Stimulated activated CD4-positive, alpha-beta T cell treated with anti-CD3 and anti-CD28 coated beads, Interleukin-4, amount 100 ng/mL, for 4 hours (primary cell): ENCODE data around the gene ELL2.

Experiments
- DNase-seq, 2 experiments: peaks; one replicate each; pipeline ENCODE4 v3.0.0-alpha.2; 2020

The ELL2 gene

DNA sequence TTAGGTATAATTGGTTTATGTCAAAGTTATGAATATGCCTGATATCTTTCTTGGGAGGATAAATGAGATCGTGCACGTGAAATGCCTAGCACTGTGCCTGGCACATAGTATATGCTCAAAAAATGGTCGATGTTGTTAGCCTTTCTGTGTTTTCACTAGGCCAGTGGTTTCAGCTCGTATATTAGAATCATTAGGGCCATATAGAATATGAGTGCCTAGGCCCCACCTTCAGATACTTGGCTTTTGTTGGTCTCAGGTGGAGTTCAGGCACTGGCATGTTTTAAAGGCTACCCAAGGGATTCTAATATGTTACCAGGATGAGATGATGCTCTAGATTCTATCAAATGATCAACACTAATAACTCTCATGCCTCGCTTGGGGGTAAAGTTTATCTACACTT, 56.8 kb downstream of the ELL2 start:
- DNase-seq, result no peak

DNA sequence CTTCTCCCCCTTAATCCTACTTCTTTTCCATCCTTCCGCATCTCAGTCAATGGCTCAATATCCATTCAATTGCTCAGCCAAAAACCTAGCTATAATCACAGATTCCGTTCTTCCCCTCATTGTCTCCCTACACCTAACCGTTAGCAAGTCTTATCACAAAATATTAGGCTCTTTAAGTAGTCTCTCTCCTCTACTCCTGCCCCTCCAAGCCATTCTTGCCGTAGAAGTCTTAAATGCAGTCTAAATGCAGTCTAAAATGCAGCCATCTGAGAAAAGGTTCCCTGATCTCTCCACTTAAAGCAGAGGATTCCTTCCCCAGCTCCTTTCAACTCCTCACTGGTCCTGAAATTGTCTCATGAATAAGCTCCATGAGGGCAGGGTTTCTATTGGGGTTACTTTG, 57.8 kb downstream of the ELL2 start:
- no peak for DNase-seq

DNA sequence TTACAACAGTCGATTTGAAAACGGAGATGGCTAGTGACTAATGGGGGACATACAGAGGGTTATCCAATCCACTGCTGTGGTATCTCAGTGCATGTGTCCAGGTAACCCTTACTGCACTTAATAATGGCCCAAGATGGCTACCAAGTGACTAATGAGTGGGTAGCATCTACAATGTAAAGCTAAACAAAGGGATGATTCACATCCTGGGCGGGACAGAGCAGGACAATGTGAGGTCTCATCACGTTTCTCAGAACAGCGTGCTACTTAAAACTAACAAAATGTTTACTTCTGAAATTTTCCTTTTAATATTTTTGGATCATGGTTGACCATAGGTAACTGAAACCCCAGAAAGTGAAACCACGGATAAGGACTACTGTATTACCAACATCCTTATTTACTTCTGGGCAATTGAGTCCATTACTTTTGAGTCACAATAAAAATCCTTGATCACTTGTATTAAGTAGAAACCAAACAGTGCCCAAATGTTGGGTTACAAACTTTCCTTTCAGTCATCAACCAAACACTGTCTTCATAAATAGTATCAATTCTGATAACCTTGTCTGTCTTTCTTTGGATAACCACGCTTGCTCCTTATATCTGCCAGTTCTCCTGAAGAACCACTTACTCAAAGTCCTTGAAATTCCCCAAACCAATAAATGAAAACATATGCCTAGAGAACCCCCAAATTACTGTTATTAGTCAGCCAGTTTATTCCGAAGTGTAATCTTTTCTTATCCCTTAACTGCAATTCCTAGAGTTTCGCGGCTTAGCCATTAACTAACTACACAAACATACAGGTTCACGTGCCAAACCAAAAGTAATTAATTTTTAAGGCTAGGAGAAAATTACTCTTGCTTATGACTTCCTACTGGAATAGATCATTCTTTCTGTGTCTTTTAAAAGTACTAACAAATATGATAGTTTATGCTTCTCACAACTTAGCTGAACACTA, 59.7 kb downstream of the ELL2 start:
- DNase-seq, result no peak

DNA sequence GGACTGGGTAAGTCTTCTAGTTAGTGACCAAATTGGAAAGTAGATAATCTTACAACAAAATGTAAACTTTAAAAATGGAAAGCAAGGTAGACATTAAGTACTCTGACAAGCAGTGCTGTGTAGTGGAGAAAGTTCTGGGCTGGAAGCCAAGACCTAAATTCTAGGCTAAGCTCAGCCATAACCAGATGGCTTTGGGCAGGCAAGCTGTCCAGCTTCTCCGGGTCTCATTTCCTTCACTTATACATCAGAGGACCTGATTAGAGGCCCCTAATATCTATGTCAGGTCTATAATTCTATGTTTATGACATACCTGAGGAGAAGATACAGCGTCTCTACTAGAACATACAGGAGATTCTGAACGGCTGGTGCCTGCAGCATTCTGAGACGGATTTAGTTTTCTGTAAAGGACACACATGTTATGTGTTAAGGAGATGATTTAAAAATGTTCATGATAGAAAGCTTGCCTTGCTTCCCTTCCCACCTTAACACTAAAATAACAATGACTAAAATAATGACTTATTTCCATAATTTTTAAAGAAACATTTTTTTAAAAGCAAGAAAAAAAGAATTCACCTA, 61.2 kb downstream of the ELL2 start:
- DNase-seq, result no peak

DNA sequence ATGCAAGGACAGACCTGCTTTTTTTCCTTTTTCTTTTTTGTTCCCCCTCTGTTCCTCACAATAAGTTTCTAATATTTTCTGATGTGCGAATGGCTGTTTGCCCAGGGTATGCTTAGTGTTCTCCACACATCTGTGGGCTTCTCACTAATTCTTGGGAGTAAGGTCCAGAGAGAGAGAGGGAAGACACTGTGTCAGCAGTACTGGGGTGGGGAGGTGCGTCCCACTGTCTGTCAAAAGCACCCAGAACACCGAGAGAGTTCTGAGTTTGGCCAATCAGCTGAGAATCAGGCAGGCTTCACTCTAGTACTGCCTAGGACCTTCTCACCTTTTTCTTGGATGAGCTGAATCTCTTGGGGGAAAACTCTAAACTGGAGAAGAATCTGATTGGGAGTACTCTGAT, 61.8 kb downstream of the ELL2 start:
- DNase-seq, result no peak

DNA sequence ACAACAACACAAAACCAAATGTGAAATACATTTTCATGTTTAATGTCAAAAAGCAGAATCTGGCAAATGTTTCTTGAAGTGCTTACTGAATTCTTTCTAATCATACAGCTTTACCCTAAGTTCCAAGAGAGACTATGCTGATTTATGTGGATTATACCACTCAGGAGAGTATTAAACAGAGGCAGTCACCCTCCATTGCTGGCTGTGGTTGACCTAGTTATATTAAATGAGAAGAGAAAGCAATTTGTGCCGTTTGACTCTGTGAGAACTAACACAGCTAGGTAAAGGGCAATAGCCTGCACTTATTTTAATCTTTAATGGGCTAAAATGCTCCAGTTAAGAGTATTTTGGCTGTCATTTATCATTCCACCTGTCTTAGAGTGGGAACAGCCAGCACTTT, 62.6 kb downstream of the ELL2 start:
- DNase-seq, result no peak

DNA sequence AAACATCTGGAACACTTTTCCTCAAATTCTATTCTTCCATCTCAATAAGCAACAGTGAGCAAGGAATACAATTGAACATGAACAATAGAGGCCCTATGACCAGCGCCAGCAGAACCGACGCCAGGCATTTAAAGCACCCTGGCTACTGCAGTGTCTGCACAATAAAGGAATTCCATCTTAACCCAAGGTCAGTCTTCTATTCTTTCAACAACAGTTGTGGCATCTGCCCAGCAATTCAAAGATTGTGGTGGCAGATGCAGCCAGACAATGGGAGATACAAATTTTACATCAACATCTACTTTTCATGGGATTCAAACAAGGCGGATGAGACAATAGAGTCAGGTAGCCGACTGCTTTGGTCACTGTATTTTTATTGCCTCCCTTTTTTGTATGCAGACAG, 65.9 kb downstream of the ELL2 start:
- DNase-seq, result no peak

DNA sequence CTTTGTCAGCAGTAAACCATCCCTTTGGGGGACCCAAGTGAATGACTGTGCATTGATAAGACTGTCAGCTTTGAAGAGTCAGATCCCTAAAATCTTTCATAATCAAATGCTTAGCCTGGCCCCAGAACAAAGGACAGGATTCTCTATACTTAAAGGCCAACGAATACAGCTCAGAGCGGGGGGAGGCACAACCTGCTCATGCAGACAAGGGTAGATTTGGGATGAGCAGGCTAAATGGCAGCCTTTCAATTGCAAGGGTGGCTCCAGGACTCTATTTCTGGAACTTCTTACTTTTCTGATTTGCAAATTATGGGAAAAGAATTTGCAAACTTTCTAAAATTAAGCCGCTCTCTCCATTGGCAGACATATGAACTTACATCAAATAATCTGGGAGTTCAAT, 66.4 kb downstream of the ELL2 start:
- no peak for DNase-seq

DNA sequence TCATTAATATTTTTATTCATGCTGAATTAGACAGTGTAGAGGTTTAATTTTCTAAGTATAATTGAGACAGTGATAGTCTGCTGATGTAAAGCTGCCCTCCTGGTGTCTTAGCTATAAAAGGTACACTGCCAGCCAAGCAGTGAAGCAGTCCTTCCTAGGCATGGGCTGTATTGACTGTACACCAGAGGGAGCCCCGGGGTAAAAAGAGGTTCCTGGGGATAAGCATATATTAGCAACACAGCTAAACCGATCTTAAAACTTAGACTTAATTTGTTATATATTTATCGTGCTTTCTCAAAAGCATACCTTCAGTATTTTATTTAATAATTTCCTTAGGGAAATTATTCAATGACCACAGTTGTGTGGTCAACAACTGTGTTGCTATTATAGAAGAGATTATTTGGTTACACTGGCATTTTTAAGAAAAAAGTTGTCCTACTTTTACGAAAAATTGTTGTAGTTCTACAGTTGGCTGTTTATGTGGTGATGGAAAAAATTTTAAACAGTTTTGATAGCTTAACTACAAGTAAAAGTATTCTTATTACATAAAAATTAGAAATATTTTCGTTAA, 68.8 kb downstream of the ELL2 start:
- peak in 1 of 2 experiments; percentile 24 for DNase-seq

DNA sequence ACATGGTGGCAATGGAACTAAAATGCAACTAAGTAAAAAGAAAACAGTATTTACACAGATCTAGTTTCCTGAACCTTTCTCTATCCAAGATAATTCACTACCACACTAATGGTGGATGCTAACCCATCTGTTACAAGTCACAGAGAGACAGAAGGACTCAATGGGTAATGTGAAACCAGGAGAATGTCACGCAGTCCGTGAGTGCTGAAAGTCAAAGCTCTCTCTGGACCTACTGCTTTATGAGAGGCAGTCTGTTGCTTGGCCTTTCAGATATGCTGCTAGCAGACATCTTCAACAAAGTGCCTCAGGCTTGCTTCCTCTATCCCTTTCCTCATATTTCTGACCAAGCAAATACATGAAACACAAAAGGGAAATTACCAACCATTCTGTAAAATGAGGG, 70.2 kb downstream of the ELL2 start:
- DNase-seq, result no peak

DNA sequence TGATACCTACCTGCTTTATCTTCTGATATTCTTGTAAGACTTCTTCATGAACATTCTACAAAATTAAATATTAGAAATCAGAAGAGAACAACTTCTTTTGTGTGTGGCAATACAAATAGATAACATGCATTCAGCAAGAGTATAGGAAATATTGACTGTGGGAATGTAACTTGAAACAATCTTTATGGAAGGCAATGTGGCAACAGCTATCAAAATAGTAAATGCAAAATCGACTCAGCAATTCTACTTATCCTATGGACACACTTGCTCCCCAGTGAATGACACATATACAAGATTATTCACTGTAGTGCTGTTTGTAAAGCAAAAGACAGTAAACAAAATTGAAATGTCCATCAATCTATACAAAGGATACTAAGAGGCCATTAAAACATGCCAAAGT, 72.6 kb downstream of the ELL2 start:
- no peak for DNase-seq

DNA sequence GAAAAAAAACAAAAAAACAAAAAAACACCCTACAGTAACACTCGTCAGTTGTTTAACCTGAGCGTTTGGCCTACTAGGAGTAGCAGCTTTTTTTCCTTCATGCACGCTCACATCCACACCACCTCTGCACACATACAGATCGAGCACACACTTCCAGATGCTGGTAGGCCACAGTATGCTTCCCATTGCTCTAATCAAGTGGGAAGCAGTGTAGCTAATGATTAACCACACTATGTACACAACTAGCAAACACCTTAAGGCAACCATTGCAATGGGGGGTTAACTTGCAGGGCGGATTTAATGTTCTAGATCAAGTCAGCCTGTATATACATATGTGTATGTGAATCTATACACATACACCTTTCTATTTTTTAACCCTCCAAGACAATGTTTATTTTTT, 73.7 kb downstream of the ELL2 start:
- no peak for DNase-seq

DNA sequence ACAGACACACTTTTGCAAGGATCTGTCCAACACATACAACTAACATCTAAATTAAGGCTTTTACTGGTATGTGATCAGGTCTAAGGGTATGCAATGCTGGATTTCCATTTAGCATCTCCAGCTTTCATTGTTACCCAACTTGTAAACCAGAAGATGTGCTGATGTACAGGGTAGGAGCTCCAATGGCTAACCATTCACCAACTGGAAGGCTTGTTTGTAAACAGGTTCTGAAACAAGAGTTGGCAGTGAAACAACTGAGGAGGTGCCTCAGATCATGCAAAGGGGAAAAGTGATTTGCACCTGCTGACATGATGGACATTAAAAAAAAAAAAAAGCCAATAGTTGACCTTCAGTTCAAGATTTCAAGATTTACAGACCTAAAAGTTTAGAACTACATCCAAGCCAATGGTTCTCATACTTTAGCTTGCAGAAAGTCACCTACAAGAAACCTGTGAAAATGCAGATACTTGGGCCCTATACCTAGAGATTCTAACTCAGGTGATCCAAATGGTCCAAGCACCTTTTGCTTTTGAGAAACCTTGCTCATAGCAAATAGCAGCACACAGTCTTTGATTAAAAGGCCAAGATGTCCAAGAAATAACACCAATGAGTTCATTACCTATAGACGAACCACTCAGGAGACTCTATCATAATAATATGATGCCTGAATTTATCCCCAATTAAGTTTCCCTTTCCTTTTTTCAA, 75.2 kb downstream of the ELL2 start:
- DNase-seq, result no peak

DNA sequence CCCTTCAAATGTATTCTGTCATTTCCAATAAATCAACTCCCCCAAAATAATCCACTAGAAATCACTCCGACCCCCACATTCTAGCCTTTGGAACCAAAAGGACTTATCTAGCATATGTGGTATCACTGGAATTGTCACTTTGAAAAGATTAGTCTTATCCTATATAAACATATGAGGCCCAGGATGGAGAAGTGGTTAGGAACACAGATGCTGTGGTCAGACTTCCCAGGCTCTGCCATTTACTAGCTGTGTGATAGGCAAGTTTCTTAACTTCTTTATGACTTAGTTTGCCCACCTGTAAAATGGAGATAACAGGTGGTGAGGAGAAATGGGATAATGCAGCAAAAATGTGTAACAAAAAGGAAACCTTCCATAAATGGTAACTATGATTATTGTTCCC, 77.1 kb downstream of the ELL2 start:
- no peak for DNase-seq

DNA sequence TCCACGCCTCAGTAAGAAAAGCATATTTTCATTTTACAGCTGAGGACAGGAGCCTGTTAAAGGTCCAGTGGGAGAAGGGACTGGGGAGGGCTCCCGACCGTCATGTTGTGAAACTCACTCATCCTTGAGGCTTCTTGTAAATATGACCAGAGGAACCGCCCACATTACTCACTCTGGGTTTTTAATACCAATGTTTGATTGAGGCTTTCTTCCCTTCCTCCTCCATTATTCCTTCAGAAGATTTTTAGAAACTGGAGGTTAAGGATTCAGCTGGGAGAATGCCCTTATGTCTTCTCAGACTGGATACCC, 77.7 kb downstream of the ELL2 start:
- DNase-seq, result no peak

DNA sequence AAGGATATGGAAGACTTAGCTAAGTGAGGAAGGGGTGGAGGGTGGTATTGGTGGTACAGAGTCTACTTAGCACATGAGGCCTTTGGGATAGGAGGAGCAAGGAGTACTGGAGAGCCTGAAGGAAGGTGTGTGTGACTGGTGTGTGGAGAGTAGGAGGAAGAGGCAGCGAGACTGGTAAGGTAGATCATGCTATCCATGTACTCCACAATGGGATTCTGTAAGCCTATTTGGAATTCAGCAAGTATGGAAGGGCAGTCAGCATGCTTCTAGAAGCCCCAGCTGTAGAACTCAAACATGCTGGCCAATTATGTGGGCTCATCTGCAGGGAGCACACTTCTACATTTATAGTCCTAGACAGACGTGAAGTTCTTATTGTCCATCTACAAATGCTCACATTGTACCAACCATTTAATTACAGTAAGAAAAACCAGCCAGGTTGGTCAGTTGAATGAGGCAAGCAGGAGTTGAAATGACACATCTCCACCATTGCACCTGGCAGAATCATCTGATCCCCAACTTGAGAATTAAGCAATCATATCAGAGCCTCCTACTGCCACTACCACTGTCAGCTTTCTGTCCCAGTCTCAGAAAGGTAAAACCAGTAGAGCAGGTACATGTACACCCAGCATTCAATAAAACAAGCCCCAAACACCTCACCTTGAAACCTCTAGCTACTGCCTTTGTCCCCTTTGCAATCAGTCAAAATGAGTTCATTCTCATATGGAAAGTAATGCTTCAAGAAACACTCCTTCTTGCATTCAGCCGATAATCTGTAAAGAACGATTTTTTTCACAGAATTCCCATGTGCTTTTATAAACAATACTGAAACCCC, 78.2 kb downstream of the ELL2 start:
- DNase-seq, result no peak

DNA sequence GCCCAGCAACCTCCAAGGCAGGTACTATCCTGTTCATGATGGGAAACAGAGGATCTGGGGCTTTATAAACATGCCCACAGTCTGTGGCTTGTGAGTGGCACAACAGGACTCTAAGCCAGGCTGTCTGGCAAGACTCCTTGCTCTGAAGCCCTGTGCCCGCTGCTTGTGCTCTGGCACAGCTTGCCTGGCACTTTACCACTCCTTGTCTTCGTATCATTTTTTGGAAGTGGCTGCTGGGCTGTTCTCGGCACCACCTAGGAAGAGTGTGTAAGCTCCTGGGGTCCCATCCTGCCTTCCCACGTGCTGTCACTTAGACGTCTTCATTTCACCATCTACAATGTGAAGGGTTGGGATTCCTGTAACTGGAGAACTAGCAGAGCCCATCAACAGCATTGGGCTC, 79.8 kb downstream of the ELL2 start:
- DNase-seq, result no peak

DNA sequence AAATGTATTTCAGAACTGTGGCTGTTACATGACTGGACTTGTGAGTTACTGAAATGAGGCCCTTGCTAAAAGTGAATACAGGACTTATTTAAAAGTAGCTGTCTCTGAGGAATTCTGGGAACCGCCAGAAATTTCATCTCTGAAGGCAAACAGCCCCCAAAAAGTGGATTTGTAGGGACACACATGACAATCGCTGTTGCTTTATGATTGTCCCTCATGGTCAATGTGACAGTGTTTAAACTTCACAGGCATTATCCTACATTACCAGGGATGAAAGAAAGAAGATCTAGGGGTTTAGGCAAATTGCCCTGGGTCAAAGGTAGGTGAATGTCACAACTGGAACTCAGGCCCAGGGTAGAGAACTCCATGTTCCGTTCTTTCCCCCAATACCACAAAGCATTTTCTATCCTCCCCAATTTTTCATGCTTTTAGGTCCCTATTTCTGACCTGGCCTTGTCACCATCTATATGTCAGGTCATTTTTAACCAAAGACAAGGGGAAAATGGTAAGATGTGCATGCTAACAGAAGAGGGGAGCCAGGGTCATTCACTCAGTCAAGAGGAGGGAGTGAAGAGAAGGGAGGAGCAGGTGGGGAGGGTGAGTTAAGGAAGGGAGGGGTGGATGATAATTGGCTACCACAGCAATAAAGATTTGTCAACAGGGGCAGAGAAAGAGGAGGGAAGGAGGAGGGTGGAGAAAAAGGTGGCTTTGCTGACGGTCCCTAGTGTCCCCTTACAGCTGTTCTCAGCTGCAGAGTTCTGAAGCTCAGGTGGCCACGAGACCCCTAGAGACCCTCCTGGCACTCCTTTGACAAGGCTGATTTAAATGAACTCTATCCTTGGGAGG, 81.3 kb downstream of the ELL2 start:
- DNase-seq, result no peak

DNA sequence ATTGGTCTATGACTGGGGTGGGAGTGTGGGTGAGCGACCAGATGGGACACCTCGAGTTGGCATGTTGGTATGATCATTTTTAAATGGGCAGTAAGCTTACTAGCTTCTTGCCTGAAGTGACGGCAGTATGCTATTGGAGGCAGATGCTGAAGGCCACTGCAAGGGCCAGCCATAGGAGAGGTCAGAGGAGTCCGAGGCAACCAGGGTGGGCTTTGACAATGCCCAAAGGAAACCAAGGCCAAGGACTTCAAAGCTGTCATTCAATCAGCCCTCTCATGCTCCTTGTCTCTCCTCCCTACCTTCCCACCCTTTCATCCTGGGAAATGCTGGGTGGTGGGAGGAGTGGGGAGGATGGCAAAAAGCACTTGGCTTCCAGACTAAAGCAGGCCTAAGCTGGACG, 82.0 kb downstream of the ELL2 start:
- no peak for DNase-seq

DNA sequence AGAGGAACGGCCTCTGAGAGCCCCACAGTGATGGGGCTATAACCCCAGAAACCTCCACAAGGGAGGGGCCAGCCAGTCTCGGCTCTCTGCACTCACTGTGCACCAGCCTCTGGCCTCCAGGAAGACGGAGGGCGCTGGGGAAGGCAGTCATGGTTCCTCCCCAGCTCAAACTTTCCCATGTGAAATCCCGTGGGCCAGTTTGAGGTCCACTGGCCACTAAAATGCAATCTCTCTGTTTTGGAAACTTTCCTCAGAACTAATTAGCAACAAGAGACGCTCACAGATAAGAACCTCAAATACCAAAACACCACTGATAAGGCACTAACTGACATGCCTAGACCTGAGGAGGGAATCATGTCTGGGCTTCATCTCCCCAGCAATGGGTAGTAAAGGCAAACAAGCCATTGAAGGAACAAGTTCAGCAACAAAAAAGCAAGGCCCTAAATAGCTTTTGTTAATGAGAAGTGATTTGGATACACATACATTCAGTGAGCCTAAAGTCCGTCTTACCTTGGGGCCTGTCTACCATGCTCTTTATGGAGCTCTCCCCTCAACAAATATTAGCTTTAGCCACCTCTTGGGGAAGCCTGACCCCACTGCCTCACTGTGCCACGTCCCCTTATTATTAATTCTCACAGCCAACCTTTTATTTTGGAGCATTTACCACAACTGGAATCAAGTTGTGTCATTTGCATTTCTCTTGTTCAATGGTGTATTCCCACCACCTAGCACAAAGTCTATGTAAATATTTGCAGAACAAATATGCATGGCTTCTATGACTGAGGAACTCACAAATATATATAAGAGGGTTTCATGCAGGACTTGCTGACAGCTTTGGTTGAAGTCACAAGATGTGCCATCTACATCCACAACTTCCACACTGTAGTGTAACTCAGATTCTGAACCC, 83.0 kb downstream of the ELL2 start:
- DNase-seq, result no peak

DNA sequence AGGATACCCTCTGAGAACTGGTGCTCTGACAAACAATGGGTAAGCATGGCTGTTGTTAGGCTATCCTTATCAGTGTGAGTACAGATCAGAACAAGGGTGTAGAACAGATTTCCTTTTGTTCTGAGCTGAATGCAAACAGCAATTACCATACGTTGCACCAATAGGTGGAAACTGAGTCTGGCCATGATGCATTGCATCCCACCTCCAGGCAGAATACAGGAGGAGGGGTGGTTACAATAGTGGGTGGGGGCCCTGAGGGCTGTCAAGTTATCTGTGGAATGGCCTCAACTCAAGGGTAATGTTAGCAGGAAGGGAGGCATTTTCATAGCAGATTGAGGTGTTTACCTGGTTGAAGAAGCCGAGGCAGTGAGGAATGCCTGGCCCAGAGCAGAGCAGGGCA, 84.9 kb downstream of the ELL2 start:
- no peak for DNase-seq
